Activated CD4-positive, alpha-beta T cell treated with anti-CD3 and anti-CD28 coated beads for 36 hours (primary cell): ENCODE data around the gene INO80D. TPM values are rescaled to one million over a fixed set of nuclear protein-coding genes. Genes with fewer than 3 reads are reported as not detected.
"Not testable (repeated sequence)": the region's sequence is repeated elsewhere in the genome, so short reads cannot be mapped to it uniquely, and the experiment has no call there.

ENCODE experiments used
- ATAC-seq: fragments of 200-7000 bp; cut with Tn5 transposase; one replicate; pipeline ENCODE4 v1.10.0; 2021; ENCODE audit warnings: mild to moderate bottlenecking, moderate library complexity
- CTCF ChIA-PET: fragments of 350-600 bp; sonication (Branson Sonifier 250); formaldehyde crosslinking; loops from one replicate; lab custom pipeline; 2021; ENCODE audit warnings: antibody characterized with exemption; lab: Charles Lee
- POLR2A ChIA-PET: fragments of 350-600 bp; sonication (Branson Sonifier 250); formaldehyde crosslinking; loops from one replicate; lab custom pipeline; 2021; ENCODE audit warnings: antibody characterized with exemption, inconsistent platforms; lab: Charles Lee
- DNase-seq: peaks from one replicate; pipeline ENCODE4 v3.0.0-alpha.2; 2020
- H3K27ac Mint-ChIP-seq: one replicate; pipeline ENCODE4 v1.8.0; 2021; ENCODE audit warnings: mixed read lengths
- H3K27me3 Mint-ChIP-seq: one replicate; pipeline ENCODE4 v1.8.0; 2021; ENCODE audit warnings: mixed read lengths
- H3K36me3 Mint-ChIP-seq: one replicate; pipeline ENCODE4 v1.8.0; 2021; ENCODE audit warnings: low read depth, mixed read lengths
- H3K4me1 Mint-ChIP-seq: one replicate; pipeline ENCODE4 v1.8.0; 2021; ENCODE audit warnings: mixed read lengths
- H3K4me3 Mint-ChIP-seq: one replicate; pipeline ENCODE4 v1.8.0; 2021; ENCODE audit warnings: mild to moderate bottlenecking, moderate library complexity, mixed read lengths
- H3K9me3 Mint-ChIP-seq: one replicate; pipeline ENCODE4 v1.8.0; 2021; ENCODE audit warnings: low read depth, mixed read lengths
- intact Hi-C, 2 experiments: fragments of 100-400 bp; cut with DNase I in 1 of 2; cut with micrococcal nuclease in 1 of 2; formaldehyde crosslinking; loops; one replicate each; pipeline versions ENCODE4 v1.14.2 to v1.15.1; 2022 to 2024; cut with DNase I, micrococcal nuclease
- total RNA-seq, 2 experiments: library from RNA; stranded (reverse); gene quantifications; one replicate each; pipeline ENCODE4 v1.2.3, GENCODE V29; 2021

The INO80D gene
- total RNA-seq, 2 experiments from 2014 or later: 17.6 to 18.9 TPM

GRCh38 chr2:206083602-206084438 lies 2.2 kb downstream of the INO80D start:
- peaks cover 10% of the 10 kb centered on the region for H3K36me3 Mint-ChIP-seq
- ChIA-PET CTCF (interaction anchor here (0.8 to 1.6 kb wide), 5 partner anchors 12 to 62 kb away, joined by 3 to 6 read pairs (median 3); no protein-coding TSS in a partner anchor), POLR2A (interaction anchor here (0.7 to 1.2 kb wide), 3 partner anchors 13 to 106 kb away, joined by 3 to 5 read pairs (median 3); partner anchors contain the start of gene EEF1B2)
- H3K4me1 Mint-ChIP-seq: peaks cover 36% of the 10 kb centered on the region
- ATAC-seq (peak; percentile 14), DNase-seq (peak; percentile 54)
- H3K4me3 Mint-ChIP-seq: peak overlapping the region; percentile 90
- no peaks in the 10 kb centered on the region for H3K27me3 Mint-ChIP-seq
- intact Hi-C loops: loop anchor here in 1 of 2 experiments (2.0 to 10.0 kb wide), 3 partner anchors 191 to 1541 kb away; partner anchors contain the start of genes FASTKD2, MDH1B, METTL21A and ZDBF2
- H3K9me3 Mint-ChIP-seq: no peaks in the 10 kb centered on the region
- H3K27ac Mint-ChIP-seq: peak overlapping the region; percentile 95

GRCh38 chr2:206082298-206082843 lies 3.6 kb downstream of the INO80D start:
- DNase-seq (no peak), ATAC-seq (no peak)
- ChIA-PET CTCF (interaction anchor here (0.6 to 1.6 kb wide), 2 partner anchors 14 to 32 kb away, joined by 3 to 5 read pairs; no protein-coding TSS in a partner anchor), POLR2A (no interaction called here)
- Mint-ChIP-seq H3K4me1 (peaks cover 45% of the 10 kb centered on the region), H3K36me3 (peaks cover 13% of the 10 kb centered on the region), H3K27me3 (no peaks in the 10 kb centered on the region), H3K9me3 (no peaks in the 10 kb centered on the region), H3K4me3 (no peak overlapping the region), H3K27ac (no peak overlapping the region)
- intact Hi-C loops: loop anchor here in 1 of 2 experiments (5.0 to 10.0 kb wide), 2 partner anchors 685 to 1542 kb away; partner anchors contain the start of genes FASTKD2, MDH1B and METTL21A

- H3K4me1 Mint-ChIP-seq: peaks cover 42% of the 10 kb centered on the region
- no peaks in the 10 kb centered on the region for H3K9me3 Mint-ChIP-seq
- peaks cover 10% of the 10 kb centered on the region for H3K36me3 Mint-ChIP-seq
- no peak overlapping the region for H3K27ac Mint-ChIP-seq
- POLR2A ChIA-PET: interaction anchor here (0.7 kb wide), 1 partner anchor 15 kb away, joined by 3 read pairs; no protein-coding TSS in a partner anchor
- H3K4me3 Mint-ChIP-seq: no peak overlapping the region
- CTCF ChIA-PET: interaction anchor here (1.0 kb wide), 1 partner anchor 9 kb away, joined by 5 read pairs; no protein-coding TSS in a partner anchor
- DNase-seq (no peak), ATAC-seq (no peak)
- H3K27me3 Mint-ChIP-seq: no peaks in the 10 kb centered on the region
- intact Hi-C loops: loop anchor here in 1 of 2 experiments (5.0 to 10.0 kb wide), 2 partner anchors 686 to 1544 kb away; partner anchors contain the start of genes FASTKD2, MDH1B and METTL21A
Observed at GRCh38 chr2:206080927-206081326, 5.0 kb downstream of the INO80D start.

GRCh38 chr2:206079699-206080465 lies 6.1 kb downstream of the INO80D start:
- Mint-ChIP-seq H3K4me1 (peaks cover 45% of the 10 kb centered on the region), H3K27ac (no peak overlapping the region), H3K36me3 (peaks cover 14% of the 10 kb centered on the region), H3K27me3 (no peaks in the 10 kb centered on the region), H3K9me3 (no peaks in the 10 kb centered on the region), H3K4me3 (no peak overlapping the region)
- POLR2A ChIA-PET: interaction anchor here (0.7 to 1.1 kb wide), 2 partner anchors 17 to 80 kb away, joined by 3 to 4 read pairs; partner anchors contain the start of gene EEF1B2
- no peak for DNase-seq
- CTCF ChIA-PET: interaction anchor here (0.9 to 1.0 kb wide), 2 partner anchors 10 to 19 kb away, joined by 3 to 5 read pairs; no protein-coding TSS in a partner anchor
- intact Hi-C loops: loop anchor here in 1 of 2 experiments (5.0 to 10.0 kb wide), 2 partner anchors 687 to 1545 kb away; partner anchors contain the start of genes FASTKD2, MDH1B and METTL21A
- no peak for ATAC-seq

- Mint-ChIP-seq H3K36me3 (peaks cover 20% of the 10 kb centered on the region), H3K4me1 (peaks cover 47% of the 10 kb centered on the region)
- H3K4me3 Mint-ChIP-seq, H3K9me3 Mint-ChIP-seq, ATAC-seq, DNase-seq, H3K27me3 Mint-ChIP-seq, H3K27ac Mint-ChIP-seq, intact Hi-C loops: not testable (repeated sequence)
- POLR2A ChIA-PET: interaction anchor here (0.6 to 0.7 kb wide), 3 partner anchors 24 to 119 kb away, joined by 3 to 8 read pairs (median 7); no protein-coding TSS in a partner anchor
- CTCF ChIA-PET: interaction anchor here (0.6 kb wide), 1 partner anchor 42 kb away, joined by 4 read pairs; no protein-coding TSS in a partner anchor
Observed at GRCh38 chr2:206077879-206078278, 8.1 kb downstream of the INO80D start.

- intact Hi-C loops: no loop called here
- ChIA-PET CTCF (no interaction called here), POLR2A (no interaction called here)
- H3K36me3 Mint-ChIP-seq: peaks cover 28% of the 10 kb centered on the region
- no peak for ATAC-seq
- H3K4me1 Mint-ChIP-seq: peaks cover 43% of the 10 kb centered on the region
- peaks cover 2% of the 10 kb centered on the region for H3K9me3 Mint-ChIP-seq
- no peak overlapping the region for H3K4me3 Mint-ChIP-seq
- no peak for DNase-seq
- H3K27me3 Mint-ChIP-seq: no peaks in the 10 kb centered on the region
- peak overlapping the region; percentile 56 for H3K27ac Mint-ChIP-seq
Observed at GRCh38 chr2:206075113-206075512, 10.9 kb downstream of the INO80D start.

- intact Hi-C loops: no loop called here
- ChIA-PET CTCF (interaction anchor here (1.2 kb wide), 1 partner anchor 12 kb away, joined by 5 read pairs; no protein-coding TSS in a partner anchor), POLR2A (interaction anchor here (0.6 to 0.7 kb wide), 2 partner anchors 37 to 52 kb away, joined by 3 to 4 read pairs; no protein-coding TSS in a partner anchor)
- Mint-ChIP-seq H3K9me3 (peaks cover 2% of the 10 kb centered on the region), H3K4me3 (no peak overlapping the region), H3K27ac (no peak overlapping the region), H3K36me3 (peaks cover 29% of the 10 kb centered on the region), H3K4me1 (peaks cover 31% of the 10 kb centered on the region), H3K27me3 (no peaks in the 10 kb centered on the region)
- ATAC-seq: no peak
- DNase-seq: no peak
Observed at GRCh38 chr2:206071807-206072206, 14.2 kb downstream of the INO80D start.

- POLR2A ChIA-PET: no interaction called here
- CTCF ChIA-PET: no interaction called here
Observed at GRCh38 chr2:206069417-206069816, 16.6 kb downstream of the INO80D start.

GRCh38 chr2:206068207-206068606 lies 17.8 kb downstream of the INO80D start:
- H3K27me3 Mint-ChIP-seq: no peaks in the 10 kb centered on the region
- no peak overlapping the region for H3K27ac Mint-ChIP-seq
- intact Hi-C loops: no loop called here
- POLR2A ChIA-PET: interaction anchor here (0.6 kb wide), 1 partner anchor 22 kb away, joined by 4 read pairs; no protein-coding TSS in a partner anchor
- ATAC-seq (no peak), DNase-seq (no peak)
- H3K4me1 Mint-ChIP-seq: peaks cover 33% of the 10 kb centered on the region
- no peak overlapping the region for H3K4me3 Mint-ChIP-seq
- CTCF ChIA-PET: no interaction called here
- peaks cover 2% of the 10 kb centered on the region for H3K9me3 Mint-ChIP-seq
- peaks cover 26% of the 10 kb centered on the region for H3K36me3 Mint-ChIP-seq

More at GRCh38 chr2:206069417-206069816, 16.6 kb downstream of the INO80D start:
- Mint-ChIP-seq H3K9me3 (peaks cover 2% of the 10 kb centered on the region), H3K4me3 (no peak overlapping the region), H3K36me3 (peaks cover 27% of the 10 kb centered on the region), H3K4me1 (peaks cover 34% of the 10 kb centered on the region), H3K27ac (no peak overlapping the region), H3K27me3 (no peaks in the 10 kb centered on the region)
- no peak for DNase-seq
- intact Hi-C loops: no loop called here
- ATAC-seq: no peak

- Mint-ChIP-seq H3K27me3 (no peaks in the 10 kb centered on the region), H3K9me3 (no peaks in the 10 kb centered on the region), H3K4me1 (peaks cover 21% of the 10 kb centered on the region), H3K4me3 (no peak overlapping the region), H3K36me3 (peaks cover 33% of the 10 kb centered on the region), H3K27ac (no peak overlapping the region)
- DNase-seq (no peak), ATAC-seq (peak; percentile 74)
- CTCF ChIA-PET: interaction anchor here (1.7 kb wide), 1 partner anchor 11 kb away, joined by 6 read pairs; no protein-coding TSS in a partner anchor
- POLR2A ChIA-PET: no interaction called here
- intact Hi-C loops: no loop called here
Observed at GRCh38 chr2:206064077-206064476, 21.9 kb downstream of the INO80D start.
